Neuronal stem cell (in vitro differentiated cells): ENCODE measurements around the gene MEGF6.

ENCODE experiments used
- DNase-seq: peaks from one replicate; pipeline ENCODE4 v3.0.0-alpha.2; 2013; ENCODE audit warnings: low spot score
- H2AFZ ChIP-seq: one replicate; pipeline ENCODE4 v1.6.1; 2013; ENCODE audit warnings: mild to moderate bottlenecking, low read length, inconsistent platforms
- H2AK5ac ChIP-seq: 2 replicates; pipeline ENCODE4 v1.6.1; 2013; ENCODE audit warnings: low read depth, mild to moderate bottlenecking, inconsistent platforms, low read length, moderate library complexity, mixed read lengths
- H2BK120ac ChIP-seq: 2 replicates; pipeline ENCODE4 v1.6.1; 2013; ENCODE audit warnings: low read depth, mild to moderate bottlenecking, inconsistent platforms, low read length, moderate library complexity, mixed read lengths
- H2BK12ac ChIP-seq: one replicate; pipeline ENCODE4 v1.6.1; 2013; ENCODE audit warnings: low read length, inconsistent platforms
- H2BK15ac ChIP-seq: 2 replicates; pipeline ENCODE4 v1.6.1; 2013; ENCODE audit warnings: mild to moderate bottlenecking, low read length, inconsistent platforms, mixed read lengths
- H2BK5ac ChIP-seq: one replicate; pipeline ENCODE4 v1.6.1; 2013; ENCODE audit warnings: inconsistent platforms, mild to moderate bottlenecking, low read length, moderate library complexity
- H3K14ac ChIP-seq: one replicate; pipeline ENCODE4 v1.6.1; 2013; ENCODE audit warnings: low read length, inconsistent platforms
- H3K18ac ChIP-seq: 2 replicates; pipeline ENCODE4 v1.6.1; 2013; ENCODE audit warnings: low read length, inconsistent platforms
- H3K23ac ChIP-seq: 2 replicates; pipeline ENCODE4 v1.6.1; 2013; ENCODE audit warnings: low read depth, mild to moderate bottlenecking, mixed read lengths, low read length, inconsistent platforms; ENCODE audit not compliant: poor library complexity
- H3K27ac ChIP-seq: replicated peaks from 3 replicates; pipeline ENCODE4 v1.5.1; 2013; ENCODE audit warnings: low read length, inconsistent platforms
- H3K27me3 ChIP-seq, 3 experiments: 2 replicates each; pipeline ENCODE4 v1.6.1; 2013; ENCODE audit warnings: low read length in 3 of 3, mild to moderate bottlenecking in 2 of 3, inconsistent platforms in 1 of 3, low read depth in 1 of 3, mixed read lengths in 1 of 3, moderate library complexity in 1 of 3; ENCODE audit not compliant: control insufficient read depth in 3 of 3, insufficient read depth in 3 of 3
- H3K36me3 ChIP-seq, 2 donors: replicated peaks in 1 of 2; 2 replicates each; pipeline ENCODE4 v1.6.1; 2013; ENCODE audit warnings: low read length in 2 of 2; ENCODE audit not compliant: control insufficient read depth in 2 of 2, insufficient read depth in 2 of 2
- H3K4ac ChIP-seq: 2 replicates; pipeline ENCODE4 v1.6.1; 2013; ENCODE audit warnings: inconsistent platforms, mild to moderate bottlenecking, low read length, moderate library complexity
- H3K4me1 ChIP-seq, 2 donors: 1 replicate in 1 of 2; 2 replicates in 1 of 2; pipeline ENCODE4 v1.6.1; 2013; ENCODE audit warnings: low read length in 2 of 2, low read depth in 1 of 2; ENCODE audit not compliant: control insufficient read depth in 2 of 2, insufficient read depth in 1 of 2
- H3K4me2 ChIP-seq: one replicate; pipeline ENCODE4 v1.6.1; 2013; ENCODE audit warnings: mild to moderate bottlenecking, low read length, inconsistent platforms; ENCODE audit not compliant: insufficient read depth, poor library complexity, severe bottlenecking
- H3K4me3 ChIP-seq, 2 donors: 2 replicates each; pipeline ENCODE4 v1.5.1; 2013; ENCODE audit warnings: low read length in 2 of 2, mild to moderate bottlenecking in 2 of 2, inconsistent platforms in 1 of 2, moderate library complexity in 1 of 2
- H3K79me1 ChIP-seq: one replicate; pipeline ENCODE4 v1.6.1; 2013; ENCODE audit warnings: low read depth, mild to moderate bottlenecking, inconsistent platforms, low read length, moderate library complexity
- H3K9ac ChIP-seq: one replicate; pipeline ENCODE4 v1.6.1; 2013; ENCODE audit warnings: mild to moderate bottlenecking, low read depth, low read length, inconsistent platforms; ENCODE audit not compliant: poor library complexity
- H3K9me3 ChIP-seq, 2 donors: replicated peaks in 1 of 2; 2 replicates each; pipeline versions ENCODE3 to v1.6.1; 2013; ENCODE audit warnings: low read length in 2 of 2, mild to moderate bottlenecking in 2 of 2, inconsistent platforms in 1 of 2, low read depth in 1 of 2, mixed read lengths in 1 of 2, moderate library complexity in 1 of 2; ENCODE audit not compliant: control insufficient read depth in 2 of 2, insufficient read depth in 1 of 2
- H4K8ac ChIP-seq: one replicate; pipeline ENCODE4 v1.6.1; 2013; ENCODE audit warnings: low read depth, mild to moderate bottlenecking, inconsistent platforms, low read length, moderate library complexity
- H4K91ac ChIP-seq: one replicate; pipeline ENCODE4 v1.6.1; 2013; ENCODE audit warnings: low read length, low read depth, mild to moderate bottlenecking, inconsistent platforms; ENCODE audit not compliant: poor library complexity
- WGBS, 2 donors: extraction: QIAGEN DNeasy Blood & Tissue Kit; methylation state at CpG; one replicate each; pipeline ENCODE4 v1.1.7; 2013; ENCODE audit warnings: missing lambda C conversion rate in 2 of 2, mixed read lengths in 1 of 2; ENCODE audit not compliant: insufficient read length in 2 of 2, insufficient replicate concordance in 1 of 2; ENCODE audit errors: extremely low coverage in 2 of 2; 5-methylcytosine and 5-hydroxymethylcytosine counted together

Gene MEGF6

GRCh38 chr1:3658231-3658615 is 46.9 kb upstream of the MEGF6 start:
- no peak overlapping the region for H2BK12ac ChIP-seq
- no peak overlapping the region for H3K14ac ChIP-seq
- peaks cover 0 to 4% of the 10 kb centered on the region in 2 donors for H3K4me1 ChIP-seq
- H2AFZ ChIP-seq = peak overlapping the region; percentile 51
- H4K91ac ChIP-seq = no peak overlapping the region
- no peak overlapping the region for H3K4me3 ChIP-seq
- no peak overlapping the region for H4K8ac ChIP-seq
- no peak overlapping the region for H3K9ac ChIP-seq
- no peak overlapping the region for H3K4ac ChIP-seq
- H2BK5ac ChIP-seq = no peak overlapping the region
- no peak overlapping the region for H2BK120ac ChIP-seq
- peaks cover 0 to 1% of the 10 kb centered on the region in 2 donors for H3K9me3 ChIP-seq
- H3K27ac ChIP-seq = no peak overlapping the region
- H2BK15ac ChIP-seq = no peak overlapping the region
- H2AK5ac ChIP-seq = no peak overlapping the region
- no CpG with 5 or more reads among the region's 14 CpGs for WGBS, 2 donors
- H3K18ac ChIP-seq = no peak overlapping the region
- DNase-seq = no peak
- no peak overlapping the region for H3K4me2 ChIP-seq
- H3K27me3 ChIP-seq = peaks cover 8 to 84% (median 30%) of the 10 kb centered on the region in 3 experiments
- H3K36me3 ChIP-seq = no peaks in the 10 kb centered on the region
- no peak overlapping the region for H3K23ac ChIP-seq
- H3K79me1 ChIP-seq = no peaks in the 10 kb centered on the region

GRCh38 chr1:3657578-3658230 is 46.4 kb upstream of the MEGF6 start:
- no peak for DNase-seq
- Histone ChIP-seq H3K9me3 (peaks cover 0 to 2% of the 10 kb centered on the region in 2 donors), H2AK5ac (no peak overlapping the region), H3K27ac (no peak overlapping the region), H3K79me1 (no peaks in the 10 kb centered on the region), H3K9ac (no peak overlapping the region), H2BK12ac (no peak overlapping the region), H2BK15ac (no peak overlapping the region), H2AFZ (peak overlapping the region; percentile 51), H3K23ac (no peak overlapping the region), H4K91ac (no peak overlapping the region), H3K36me3 (no peaks in the 10 kb centered on the region), H2BK5ac (no peak overlapping the region), H4K8ac (no peak overlapping the region), H3K18ac (no peak overlapping the region), H3K4me3 (no peak overlapping the region), H3K4me1 (peaks cover 0 to 4% of the 10 kb centered on the region in 2 donors), H2BK120ac (no peak overlapping the region), H3K14ac (no peak overlapping the region), H3K4me2 (no peak overlapping the region), H3K4ac (no peak overlapping the region), H3K27me3 (peaks cover 11 to 86% (median 36%) of the 10 kb centered on the region in 3 experiments)
- no CpG with 5 or more reads among the region's 26 CpGs for WGBS, 2 donors

- Histone ChIP-seq H3K14ac (no peak overlapping the region), H4K91ac (no peak overlapping the region), H3K27ac (no peak overlapping the region), H4K8ac (no peak overlapping the region), H2BK5ac (no peak overlapping the region), H3K27me3 (peaks cover 16 to 89% (median 40%) of the 10 kb centered on the region in 3 experiments), H3K4ac (no peak overlapping the region), H2BK15ac (no peak overlapping the region), H3K23ac (no peak overlapping the region), H3K36me3 (no peaks in the 10 kb centered on the region), H2AFZ (no peak overlapping the region), H2AK5ac (no peak overlapping the region), H3K18ac (no peak overlapping the region), H2BK12ac (no peak overlapping the region), H3K4me1 (peaks cover 0 to 5% of the 10 kb centered on the region in 2 donors), H2BK120ac (no peak overlapping the region), H3K4me3 (no peak overlapping the region), H3K4me2 (no peak overlapping the region), H3K9ac (no peak overlapping the region), H3K79me1 (no peaks in the 10 kb centered on the region), H3K9me3 (peaks cover 0 to 2% of the 10 kb centered on the region in 2 donors)
- WGBS, 2 donors = no CpG with 5 or more reads among the region's 6 CpGs
- DNase-seq = no peak
These were observed 45.8 kb upstream of the MEGF6 start for GRCh38 chr1:3657096-3657475.

GRCh38 chr1:3656450-3657095 is 45.3 kb upstream of the MEGF6 start:
- no peak overlapping the region for H2AK5ac ChIP-seq
- no peaks in the 10 kb centered on the region for H3K36me3 ChIP-seq
- H4K91ac ChIP-seq = no peak overlapping the region
- no peak overlapping the region for H2BK15ac ChIP-seq
- H2AFZ ChIP-seq = no peak overlapping the region
- H2BK120ac ChIP-seq = no peak overlapping the region
- H3K23ac ChIP-seq = no peak overlapping the region
- DNase-seq = no peak
- H3K4me2 ChIP-seq = no peak overlapping the region
- no CpG with 5 or more reads among the region's 13 CpGs for WGBS, 2 donors
- H2BK12ac ChIP-seq = no peak overlapping the region
- H3K14ac ChIP-seq = no peak overlapping the region
- H3K27me3 ChIP-seq = peaks cover 22 to 91% (median 45%) of the 10 kb centered on the region in 3 experiments
- H3K9me3 ChIP-seq = peaks cover 0 to 2% of the 10 kb centered on the region in 2 donors
- H2BK5ac ChIP-seq = no peak overlapping the region
- no peaks in the 10 kb centered on the region for H3K79me1 ChIP-seq
- no peak overlapping the region for H4K8ac ChIP-seq
- no peak overlapping the region for H3K18ac ChIP-seq
- H3K9ac ChIP-seq = no peak overlapping the region
- peaks cover 0 to 6% of the 10 kb centered on the region in 2 donors for H3K4me1 ChIP-seq
- no peak overlapping the region for H3K27ac ChIP-seq
- no peak overlapping the region for H3K4me3 ChIP-seq
- H3K4ac ChIP-seq = no peak overlapping the region
